ENCODE data around the gene HBS1L. TPM values are rescaled to one million over a fixed set of nuclear protein-coding genes. Genes with fewer than 3 reads are reported as not detected.

HBS1L gene
- total RNA-seq, 1 donor from 2014 or later, result 114 TPM

DNA sequence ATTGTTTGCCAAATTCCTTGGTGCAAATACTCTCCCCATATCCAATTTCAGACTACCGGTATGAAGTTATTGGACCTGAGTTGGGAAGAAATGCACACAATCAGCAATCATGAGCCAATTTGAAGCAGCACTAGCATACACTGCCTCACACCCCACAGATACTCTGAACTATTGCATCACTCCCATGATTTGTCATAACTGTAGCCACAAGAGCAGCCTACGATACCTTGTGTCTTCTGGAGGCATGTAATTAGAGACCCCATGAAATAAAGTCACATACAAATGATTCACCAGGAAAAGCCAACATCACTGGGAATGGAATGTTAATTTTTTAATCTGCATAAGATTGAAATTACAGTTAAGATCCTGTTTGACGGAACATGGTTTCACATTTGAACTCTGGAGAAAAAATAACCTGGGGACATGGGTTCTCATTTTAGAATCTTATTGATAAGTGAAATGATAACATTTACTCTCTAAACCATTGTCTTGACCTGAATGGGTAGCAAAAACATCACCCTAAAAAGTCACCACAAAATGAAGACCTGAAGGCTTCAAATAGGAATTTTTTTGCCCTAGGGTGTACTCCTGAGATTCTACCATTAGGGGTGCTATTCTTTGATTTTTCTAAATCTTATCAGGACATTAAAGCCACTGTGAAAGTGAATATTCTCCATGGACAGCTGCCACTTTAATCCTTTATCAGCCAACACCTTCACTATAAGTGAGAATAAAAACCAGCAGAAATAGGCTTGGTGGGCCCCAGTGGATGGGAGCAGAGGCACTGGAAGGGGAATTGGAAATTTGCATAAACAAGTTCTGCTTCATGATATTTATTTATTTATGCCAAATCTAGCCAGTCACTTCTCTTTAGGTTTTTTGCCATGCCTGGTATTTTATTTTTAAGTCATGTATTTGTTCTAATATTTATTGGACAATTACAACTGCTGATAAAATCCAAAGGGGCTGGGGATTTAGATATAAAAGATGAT, 34.5 kb upstream of the HBS1L start:
- DNase-seq (ENCODE audit: low read depth) (peak; percentile 87), FAIRE-seq (no peak)

DNA sequence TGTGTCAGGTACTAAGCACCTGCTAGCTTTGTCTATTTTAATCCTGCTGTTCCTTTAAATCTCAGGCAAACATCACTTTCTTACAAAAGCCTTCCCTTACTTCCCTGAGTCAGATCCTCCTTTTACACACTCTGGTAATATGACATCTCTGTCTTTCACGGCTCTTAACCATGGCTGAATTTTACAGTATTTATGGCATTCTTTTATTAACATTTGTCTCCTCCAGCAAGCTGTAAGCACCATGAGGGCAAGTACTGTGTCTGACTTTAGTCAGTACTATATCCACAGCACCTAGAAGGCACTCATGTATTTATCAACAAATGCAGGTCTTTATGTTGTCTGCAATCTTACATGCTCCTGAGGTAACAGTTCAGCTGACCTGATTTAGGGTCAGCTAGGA, 33.7 kb upstream of the HBS1L start:
- DNase-seq (ENCODE audit: low read depth), result no peak

More for the DNA sequence above, 34.5 kb upstream of the HBS1L start:
- TF ChIP-seq, protein P1, sequence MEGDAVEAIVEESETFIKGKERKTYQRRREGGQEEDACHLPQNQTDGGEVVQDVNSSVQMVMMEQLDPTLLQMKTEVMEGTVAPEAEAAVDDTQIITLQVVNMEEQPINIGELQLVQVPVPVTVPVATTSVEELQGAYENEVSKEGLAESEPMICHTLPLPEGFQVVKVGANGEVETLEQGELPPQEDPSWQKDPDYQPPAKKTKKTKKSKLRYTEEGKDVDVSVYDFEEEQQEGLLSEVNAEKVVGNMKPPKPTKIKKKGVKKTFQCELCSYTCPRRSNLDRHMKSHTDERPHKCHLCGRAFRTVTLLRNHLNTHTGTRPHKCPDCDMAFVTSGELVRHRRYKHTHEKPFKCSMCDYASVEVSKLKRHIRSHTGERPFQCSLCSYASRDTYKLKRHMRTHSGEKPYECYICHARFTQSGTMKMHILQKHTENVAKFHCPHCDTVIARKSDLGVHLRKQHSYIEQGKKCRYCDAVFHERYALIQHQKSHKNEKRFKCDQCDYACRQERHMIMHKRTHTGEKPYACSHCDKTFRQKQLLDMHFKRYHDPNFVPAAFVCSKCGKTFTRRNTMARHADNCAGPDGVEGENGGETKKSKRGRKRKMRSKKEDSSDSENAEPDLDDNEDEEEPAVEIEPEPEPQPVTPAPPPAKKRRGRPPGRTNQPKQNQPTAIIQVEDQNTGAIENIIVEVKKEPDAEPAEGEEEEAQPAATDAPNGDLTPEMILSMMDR (IDR thresholded peaks at IDR 0.05; ENCODE audit: insufficient read depth, low read length, severe bottlenecking), result peak; percentile 43
- H3K27me3 ChIP-seq (ENCODE audit: control insufficient read depth, insufficient read depth, low read length), result no peaks in the 10 kb centered on the region
- no peaks in the 10 kb centered on the region for H3K36me3 ChIP-seq (ENCODE audit: control insufficient read depth, insufficient read depth, low read length)
- H3K4me3 ChIP-seq (ENCODE audit: low read depth, low read length), result no peak overlapping the region

DNA sequence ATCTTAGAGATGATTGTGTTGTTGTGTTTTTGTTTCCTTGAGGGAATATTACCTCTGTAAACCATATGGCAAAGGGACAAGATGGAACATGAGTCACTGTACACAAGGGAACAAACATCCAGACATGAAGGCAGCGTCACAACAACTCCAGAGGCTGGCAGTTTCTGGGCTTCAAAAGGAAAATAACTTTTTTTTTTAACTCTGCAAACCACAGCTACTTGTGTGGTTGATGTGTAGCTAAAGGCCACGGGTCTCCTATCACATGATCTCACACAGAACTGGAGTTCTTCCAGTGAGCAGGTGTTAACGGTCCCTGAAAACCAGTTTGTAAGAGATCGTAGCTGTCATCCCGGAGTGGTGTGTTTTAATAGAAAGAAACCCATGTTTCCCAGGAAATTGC, 33.2 kb upstream of the HBS1L start:
- TF ChIP-seq, protein P1 (IDR thresholded peaks at IDR 0.05; ENCODE audit: insufficient read depth, low read length, severe bottlenecking), result no peak
- no peaks in the 10 kb centered on the region for H3K27me3 ChIP-seq (ENCODE audit: control insufficient read depth, insufficient read depth, low read length)
- FAIRE-seq, result no peak
- no peak overlapping the region for H3K4me3 ChIP-seq (ENCODE audit: low read depth, low read length)
- no peak for DNase-seq (ENCODE audit: low read depth)
- H3K36me3 ChIP-seq (ENCODE audit: control insufficient read depth, insufficient read depth, low read length), result no peaks in the 10 kb centered on the region

More for the DNA sequence above, 33.7 kb upstream of the HBS1L start:
- TF ChIP-seq, protein P1 (IDR thresholded peaks at IDR 0.05; ENCODE audit: insufficient read depth, low read length, severe bottlenecking), result no peak
- H3K27me3 ChIP-seq (ENCODE audit: control insufficient read depth, insufficient read depth, low read length), result no peaks in the 10 kb centered on the region
- H3K4me3 ChIP-seq (ENCODE audit: low read depth, low read length), result no peak overlapping the region
- no peak for FAIRE-seq
- H3K36me3 ChIP-seq (ENCODE audit: control insufficient read depth, insufficient read depth, low read length), result no peaks in the 10 kb centered on the region

DNA sequence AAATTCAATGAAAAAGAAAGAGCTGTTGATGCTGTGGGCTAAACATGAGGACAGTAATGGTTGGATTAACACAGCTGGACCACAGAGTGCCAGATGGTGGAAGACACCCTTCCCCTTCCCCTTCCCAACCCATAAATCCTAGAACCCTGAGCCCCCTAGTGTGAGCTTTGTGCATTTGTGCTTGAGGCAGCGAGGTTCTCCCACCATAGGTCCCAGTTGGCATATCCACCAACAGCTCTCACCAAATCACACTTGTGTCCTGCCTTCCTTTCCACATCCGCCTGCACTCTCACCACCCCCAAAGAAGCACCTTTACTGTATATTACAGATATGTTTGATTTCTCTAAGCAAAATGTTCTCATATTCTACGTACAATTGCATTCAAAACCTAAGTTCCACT, 32.8 kb upstream of the HBS1L start:
- DNase-seq (ENCODE audit: low read depth) (no peak), FAIRE-seq (no peak)
- H3K36me3 ChIP-seq (ENCODE audit: control insufficient read depth, insufficient read depth, low read length), result no peaks in the 10 kb centered on the region
- H3K4me3 ChIP-seq (ENCODE audit: low read depth, low read length), result no peak overlapping the region
- no peaks in the 10 kb centered on the region for H3K27me3 ChIP-seq (ENCODE audit: control insufficient read depth, insufficient read depth, low read length)
- TF ChIP-seq, protein P1 (IDR thresholded peaks at IDR 0.05; ENCODE audit: insufficient read depth, low read length, severe bottlenecking), result no peak

DNA sequence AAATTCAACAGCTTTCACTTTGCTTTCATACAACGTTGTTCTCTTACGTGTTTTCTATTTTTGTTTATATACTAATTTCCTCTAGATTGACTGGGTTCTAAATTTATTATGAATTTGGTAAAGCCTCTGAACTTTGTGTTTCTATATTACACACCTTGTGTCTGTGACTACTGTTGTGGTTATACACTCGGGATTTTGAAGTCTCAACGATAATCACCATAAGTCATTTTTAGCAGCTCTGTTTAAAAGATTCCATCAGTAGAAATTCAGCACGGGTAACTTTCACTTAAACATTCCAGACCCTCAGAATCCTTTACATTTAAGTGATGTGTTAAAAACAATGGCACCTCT, 31.8 kb upstream of the HBS1L start:
- DNase-seq (ENCODE audit: low read depth) (no peak), FAIRE-seq (no peak)
- H3K27me3 ChIP-seq (ENCODE audit: control insufficient read depth, insufficient read depth, low read length), result no peaks in the 10 kb centered on the region
- no peak overlapping the region for H3K4me3 ChIP-seq (ENCODE audit: low read depth, low read length)
- TF ChIP-seq, protein P1 (IDR thresholded peaks at IDR 0.05; ENCODE audit: insufficient read depth, low read length, severe bottlenecking), result no peak
- no peaks in the 10 kb centered on the region for H3K36me3 ChIP-seq (ENCODE audit: control insufficient read depth, insufficient read depth, low read length)

All from bronchial epithelial cell (primary cell).